HG02759 (cell line): ENCODE results near the gene AP1S1.

Experiments used
- ATAC-seq: cut with Tn5 transposase; IDR thresholded peaks from one replicate; pipeline ENCODE4 v1.9.1; 2021; ENCODE audit warnings: mild to moderate bottlenecking, moderate library complexity; ENCODE audit not compliant: unreplicated experiment

AP1S1 gene

GRCh38 chr7:101169838-101170551, 15.7 kb downstream of the AP1S1 start:
- peak; percentile 37 for ATAC-seq

- no peak for ATAC-seq
Measured at GRCh38 chr7:101170617-101171441, 16.6 kb downstream of the AP1S1 start.

DNA sequence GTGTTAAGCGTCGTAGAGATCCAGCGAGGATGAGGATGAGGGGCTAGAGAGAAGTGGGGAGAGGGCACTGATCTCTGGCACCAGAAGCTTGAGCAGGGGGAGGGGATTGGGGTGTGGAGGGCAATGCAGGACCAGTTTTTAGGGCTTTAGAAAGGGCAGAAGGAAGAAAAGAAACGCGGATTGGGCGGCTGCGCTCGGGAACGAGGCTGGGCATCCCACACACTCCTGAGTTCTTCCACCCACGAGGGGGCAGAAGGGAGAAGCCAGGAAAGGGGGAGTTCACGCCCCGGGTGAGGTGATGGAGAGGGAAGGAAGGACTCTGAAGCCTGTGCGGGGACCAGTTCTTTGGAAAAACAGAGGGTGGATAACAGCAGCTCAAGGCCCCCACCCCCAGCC, 17.2 kb downstream of the AP1S1 start:
- no peak for ATAC-seq

- no peak for ATAC-seq
Measured at GRCh38 chr7:101172005-101172853, 18.0 kb downstream of the AP1S1 start.

DNA sequence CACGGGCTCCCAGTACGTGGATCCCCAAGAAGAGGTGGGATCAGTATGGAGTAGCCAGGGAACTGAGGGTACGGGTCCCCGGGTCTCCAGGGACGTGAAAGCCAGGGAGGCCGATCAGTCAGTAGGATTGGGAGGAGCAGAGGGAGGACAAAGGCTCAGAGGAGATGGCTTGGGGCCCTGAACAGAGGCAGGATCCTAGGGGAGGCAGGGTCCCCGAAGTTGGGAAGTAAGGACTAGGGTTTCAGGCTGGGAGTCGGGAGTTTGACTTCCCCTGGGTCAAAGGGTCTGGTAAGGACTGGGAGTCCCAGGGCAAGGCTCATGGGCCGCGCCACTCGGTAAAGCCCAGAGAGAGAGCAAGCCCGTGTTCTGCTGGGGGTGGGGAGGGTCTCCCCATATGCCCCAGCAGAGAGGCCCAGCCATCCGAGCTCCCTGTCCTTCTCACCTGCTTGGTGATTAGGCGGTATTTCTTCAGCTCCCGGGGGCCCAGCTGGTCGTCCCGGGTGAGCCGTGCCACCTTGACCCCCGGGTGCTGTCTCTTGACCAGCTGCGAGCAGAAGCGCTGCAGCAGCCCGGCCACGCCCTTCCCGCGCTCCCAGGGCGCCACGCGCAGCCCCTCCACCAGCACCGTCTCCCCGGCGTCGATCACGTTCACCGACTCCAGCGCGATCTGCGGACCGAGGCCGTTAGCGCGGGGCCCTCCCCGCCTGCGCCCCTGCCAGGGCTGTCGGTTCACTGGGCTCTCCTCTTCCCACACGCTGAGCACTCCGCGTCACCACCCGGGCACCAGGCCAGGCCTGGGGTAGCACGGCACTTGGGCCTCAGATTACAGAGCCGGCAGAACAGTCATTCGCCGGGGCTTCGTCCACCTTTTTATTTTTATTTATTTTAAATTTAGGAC, 18.8 kb downstream of the AP1S1 start:
- ATAC-seq: no peak

- no peak for ATAC-seq
Measured at GRCh38 chr7:101173752-101174244, 19.5 kb downstream of the AP1S1 start.

DNA sequence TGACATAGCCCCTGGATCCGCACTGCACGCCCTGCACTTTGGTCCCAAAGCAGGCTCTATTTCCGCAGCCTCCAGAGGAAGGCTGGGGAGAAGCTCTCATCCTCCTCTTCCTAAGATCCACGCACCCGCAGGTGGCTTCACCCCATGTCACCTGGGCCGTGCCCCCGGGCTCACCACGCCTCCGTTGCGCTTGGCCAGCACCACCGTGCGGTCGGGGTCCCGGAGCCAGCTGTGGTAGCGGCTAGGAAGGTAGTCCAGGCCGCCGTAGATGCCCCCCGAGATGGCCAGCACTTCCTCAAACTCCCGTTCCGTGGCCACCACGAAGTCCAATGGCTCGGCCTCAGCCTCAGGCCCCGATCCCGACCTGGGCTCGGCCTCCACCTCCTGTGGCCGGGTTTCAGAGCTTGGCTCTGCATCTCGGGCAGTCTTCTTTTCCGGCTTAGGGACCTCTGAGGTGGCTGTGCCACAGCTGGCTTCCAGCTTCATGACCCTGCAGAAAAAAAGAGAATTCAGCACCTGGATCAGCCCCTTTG, 20.1 kb downstream of the AP1S1 start:
- ATAC-seq: no peak

DNA sequence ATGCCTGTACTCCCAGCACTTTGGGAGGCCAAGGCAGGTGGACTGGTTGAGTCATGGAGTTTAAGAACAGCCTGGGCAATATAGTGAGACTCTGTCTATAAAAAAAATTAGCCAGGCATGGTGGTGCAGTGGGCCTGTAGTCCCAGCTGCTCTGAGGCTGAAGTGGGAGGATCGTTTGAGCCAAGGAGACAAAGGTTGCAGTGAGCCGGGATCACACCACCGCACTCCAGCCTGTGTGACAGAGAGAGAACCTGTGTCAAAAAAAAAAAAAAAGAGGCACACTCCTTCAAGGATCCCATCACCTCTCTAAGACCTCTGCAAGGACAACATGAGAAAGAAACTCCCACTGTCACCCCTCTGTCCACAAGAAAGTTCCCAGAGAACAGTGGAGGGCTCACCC, 21.4 kb downstream of the AP1S1 start:
- ATAC-seq: no peak

GRCh38 chr7:101177644-101178043, 23.4 kb downstream of the AP1S1 start:
- no peak for ATAC-seq

GRCh38 chr7:101179117-101179516, 24.8 kb downstream of the AP1S1 start:
- ATAC-seq: no peak

- no peak for ATAC-seq
Measured at GRCh38 chr7:101179713-101180112, 25.4 kb downstream of the AP1S1 start.

DNA sequence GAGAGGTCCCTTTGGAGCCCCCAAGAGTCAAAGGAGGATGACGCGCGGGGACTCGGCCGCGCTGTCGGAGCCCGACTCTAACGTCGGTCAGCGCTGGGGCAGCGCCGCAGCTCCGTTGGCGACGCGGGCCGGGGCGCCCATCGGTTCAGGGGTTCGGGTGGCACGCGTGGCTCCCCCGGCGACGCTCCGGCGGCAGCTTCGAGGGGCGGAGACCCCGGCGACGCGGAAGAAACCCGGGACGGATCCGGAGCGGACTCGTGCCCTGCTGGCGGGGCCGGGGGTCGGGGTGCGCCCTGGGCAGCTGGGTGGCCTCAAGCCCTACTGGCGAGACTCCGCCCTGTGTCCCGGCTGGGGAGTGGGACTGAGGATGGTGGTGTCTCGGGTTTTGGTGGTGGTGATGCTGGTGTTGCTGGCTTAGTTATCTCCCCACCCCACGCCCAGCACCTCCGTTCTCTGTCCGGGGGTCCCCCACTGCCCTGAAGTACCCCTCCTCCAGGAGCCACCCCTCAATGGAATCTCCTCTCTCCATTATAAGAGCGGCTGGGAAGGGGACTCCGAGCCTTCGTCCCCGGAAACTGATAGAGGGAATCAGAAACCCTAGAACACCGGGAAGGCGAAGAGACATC, 26.0 kb downstream of the AP1S1 start, which contains the start of gene NAT16:
Gene NAT16 (minus strand): TSS at position 164 of the 626 bp plus-strand sequence. CDS start 5,486 bp downstream, outside the sequence.
- ATAC-seq: no peak

DNA sequence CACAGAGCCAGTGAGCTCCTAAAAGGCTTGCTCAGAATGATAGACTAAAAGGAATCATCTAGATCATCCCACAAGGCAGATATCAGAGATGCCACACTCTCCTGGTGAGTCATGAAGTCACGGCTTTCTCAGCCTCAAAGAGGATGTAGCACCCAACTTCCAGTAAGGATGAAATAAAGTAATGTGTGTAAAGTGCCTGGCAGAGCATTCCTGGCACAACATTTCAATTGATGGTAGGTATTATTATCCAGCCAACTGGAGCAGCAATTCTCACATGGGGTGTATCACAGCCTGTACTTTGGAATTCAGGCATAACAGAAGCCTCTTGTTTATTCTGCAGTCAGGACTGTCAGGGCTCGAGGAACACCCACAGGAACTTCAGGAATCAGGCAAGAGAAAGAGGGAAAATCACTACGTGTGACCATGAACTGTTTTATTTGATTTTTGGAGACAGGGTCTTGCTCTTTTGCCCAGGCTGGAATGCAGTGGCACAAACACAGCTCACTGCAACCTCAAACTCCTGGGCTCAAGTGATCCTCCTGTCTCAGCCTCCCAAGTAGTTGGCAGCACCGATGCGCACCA, 31.1 kb downstream of the AP1S1 start:
- no peak for ATAC-seq

DNA sequence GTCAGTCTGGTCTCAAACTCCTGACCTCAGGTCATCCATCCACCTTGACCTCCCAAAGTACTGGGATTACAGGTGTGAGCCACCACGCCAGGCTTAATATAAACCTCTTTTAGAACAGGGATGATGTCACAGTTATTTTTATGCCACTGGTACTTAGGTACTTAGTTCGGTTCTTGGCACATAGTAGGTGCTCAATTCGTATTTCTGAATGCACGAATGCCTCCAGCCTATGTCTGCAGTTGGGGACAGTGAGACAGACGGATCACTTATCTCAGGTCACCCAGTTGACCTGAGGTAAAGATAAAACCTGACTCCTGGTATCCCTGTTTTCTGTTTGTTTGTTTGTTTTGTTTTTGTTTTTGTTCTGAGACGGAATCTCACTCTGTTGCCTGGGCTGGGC, 31.9 kb downstream of the AP1S1 start:
- ATAC-seq: no peak

GRCh38 chr7:101186844-101187428, 32.7 kb downstream of the AP1S1 start:
- ATAC-seq: no peak

DNA sequence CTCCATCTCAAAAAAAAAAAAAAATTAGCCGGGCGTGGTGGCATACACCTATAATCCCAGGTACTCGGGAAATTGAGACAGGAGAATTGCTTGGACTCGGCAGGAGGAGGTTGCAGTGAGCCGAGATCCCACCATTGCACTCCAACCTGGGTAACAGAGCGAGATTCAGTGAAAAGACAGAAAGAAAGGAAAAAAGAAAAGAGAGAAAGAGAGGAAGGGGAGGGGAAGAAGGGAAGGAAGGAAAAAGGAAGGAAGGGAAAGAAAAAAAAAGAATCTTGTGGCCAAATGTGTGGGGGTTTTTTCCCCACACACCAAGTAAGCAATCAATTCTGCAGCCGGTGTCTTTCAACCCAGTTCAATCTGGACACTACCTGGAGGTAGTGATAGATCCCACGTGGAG, 34.8 kb downstream of the AP1S1 start:
- ATAC-seq: no peak

- ATAC-seq: no peak
Measured at GRCh38 chr7:101195884-101196283, 41.6 kb downstream of the AP1S1 start.

- ATAC-seq: no peak
Measured at GRCh38 chr7:101197991-101198390, 43.7 kb downstream of the AP1S1 start.

DNA sequence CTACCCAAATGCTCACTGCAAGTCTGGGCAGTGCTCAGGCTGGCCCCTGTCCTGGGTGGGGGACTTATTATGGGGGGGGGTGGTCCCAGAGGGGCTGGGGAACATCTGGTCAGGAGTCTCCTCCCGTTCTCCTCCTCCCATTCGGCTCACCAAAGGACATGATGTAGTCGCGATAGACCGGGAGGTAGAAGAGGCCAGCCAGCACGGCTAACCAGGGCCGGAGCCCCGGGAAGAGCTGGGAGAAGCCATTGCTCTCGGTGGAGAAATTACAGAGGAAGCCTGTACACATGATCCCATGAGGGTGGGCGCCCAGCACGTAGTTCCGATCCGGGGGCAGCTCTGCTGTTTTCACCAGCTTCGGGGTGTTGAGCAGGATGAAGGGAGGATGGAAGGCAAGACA, 44.2 kb downstream of the AP1S1 start:
- ATAC-seq: no peak
